ENCODE measurements around the gene TNKS1BP1.
"Not testable (repeated sequence)": the region's sequence is repeated elsewhere in the genome, so short reads cannot be mapped to it uniquely, and the experiment has no call there.

Gene TNKS1BP1

GRCh38 chr11:57324886-57325734, at the start of gene TNKS1BP1:
TNKS1BP1 (minus strand) TSS chr11:57324952; CDS start chr11:57321885, 3,067 bp downstream.
- peak; percentile 95 for DNase-seq (ENCODE audit: low spot score)

- no peak for DNase-seq (ENCODE audit: low spot score)
Measured at GRCh38 chr11:57373146-57373545, 48.4 kb upstream of the TNKS1BP1 start.

DNA sequence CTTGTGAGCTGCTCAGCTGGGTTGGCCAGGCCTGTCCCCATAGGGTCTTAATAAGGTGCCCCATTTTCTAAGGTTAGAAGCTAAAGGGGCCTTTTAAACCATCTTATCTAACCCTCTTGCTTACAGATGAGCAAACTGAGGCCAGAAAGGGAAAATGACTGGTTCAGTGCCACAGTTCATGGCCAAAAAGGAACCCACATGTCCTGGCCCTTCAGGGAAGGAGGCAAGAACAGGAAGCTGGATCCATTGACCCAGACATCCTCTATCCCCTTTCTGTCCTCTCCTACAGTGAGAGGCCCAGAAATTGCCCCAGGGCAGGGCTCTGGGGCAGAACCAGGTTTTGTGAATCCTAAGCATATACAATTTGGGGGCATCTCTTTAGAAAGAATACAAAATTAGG, 46.2 kb upstream of the TNKS1BP1 start:
- DNase-seq (ENCODE audit: low spot score): no peak

DNA sequence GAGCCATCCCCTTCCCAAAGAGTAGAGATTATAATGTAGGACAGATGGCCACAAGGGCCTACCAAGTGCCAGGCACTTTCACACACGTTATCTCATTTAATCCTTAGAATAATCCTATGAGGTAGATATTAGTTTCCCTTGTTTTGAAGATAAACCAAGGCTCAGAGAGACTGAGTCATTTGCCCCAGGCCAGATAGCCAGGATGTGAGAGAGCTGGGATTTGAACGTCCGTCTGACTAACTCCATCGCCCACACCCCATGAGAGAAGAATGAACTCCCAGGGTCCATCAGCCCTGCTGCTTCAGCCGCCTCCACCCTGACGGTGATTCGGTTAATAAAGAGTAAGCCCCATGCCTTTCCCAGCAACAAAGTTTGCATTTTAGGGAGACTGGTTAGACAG, 45.5 kb upstream of the TNKS1BP1 start:
- DNase-seq (ENCODE audit: low spot score): no peak

- no peak for DNase-seq (ENCODE audit: low spot score)
Measured at GRCh38 chr11:57368845-57369232, 44.1 kb upstream of the TNKS1BP1 start.

GRCh38 chr11:57368106-57368844, 43.5 kb upstream of the TNKS1BP1 start:
- no peak for DNase-seq (ENCODE audit: low spot score)

DNA sequence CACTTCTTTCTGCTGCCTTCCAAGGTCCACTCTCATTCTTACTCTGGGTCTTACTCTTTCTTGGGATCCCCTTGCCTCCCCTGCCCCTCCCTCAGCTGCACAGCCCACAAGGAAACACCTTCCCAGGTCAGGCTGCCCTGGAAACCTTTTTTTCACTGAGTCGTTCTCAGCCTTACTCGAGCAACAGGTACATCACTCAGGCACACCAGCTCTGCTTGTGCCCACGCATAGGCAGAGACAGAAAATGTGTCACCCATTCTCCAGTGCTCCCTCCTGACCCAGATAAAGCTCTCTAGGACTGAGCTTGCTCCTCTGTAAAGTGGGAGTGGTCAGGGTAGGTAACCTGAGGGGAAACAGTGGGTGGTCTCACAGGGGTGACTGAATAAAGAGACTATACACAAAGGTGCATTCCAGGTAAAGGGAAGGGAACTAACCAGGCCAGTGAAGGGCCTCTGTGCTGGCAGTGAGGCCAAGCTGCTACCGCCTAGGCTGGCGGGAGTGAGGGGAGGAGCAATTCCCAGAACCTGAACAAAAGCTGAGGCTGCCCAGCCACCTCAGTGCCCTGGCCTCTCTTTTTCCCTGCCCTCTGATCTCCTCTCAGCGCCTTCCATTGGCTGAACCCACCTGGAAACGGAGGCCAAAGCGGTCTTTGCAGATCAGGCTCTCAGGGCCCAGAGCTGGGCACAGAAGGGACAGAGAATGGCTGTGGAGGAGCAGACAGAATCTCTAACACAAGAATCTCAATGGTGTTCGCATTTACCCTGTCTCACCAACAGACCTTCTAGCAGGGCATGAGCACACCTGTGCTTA, 40.3 kb upstream of the TNKS1BP1 start:
- DNase-seq (ENCODE audit: low spot score): no peak

GRCh38 chr11:57363131-57364080, 38.7 kb upstream of the TNKS1BP1 start:
- DNase-seq (ENCODE audit: low spot score): no peak

DNA sequence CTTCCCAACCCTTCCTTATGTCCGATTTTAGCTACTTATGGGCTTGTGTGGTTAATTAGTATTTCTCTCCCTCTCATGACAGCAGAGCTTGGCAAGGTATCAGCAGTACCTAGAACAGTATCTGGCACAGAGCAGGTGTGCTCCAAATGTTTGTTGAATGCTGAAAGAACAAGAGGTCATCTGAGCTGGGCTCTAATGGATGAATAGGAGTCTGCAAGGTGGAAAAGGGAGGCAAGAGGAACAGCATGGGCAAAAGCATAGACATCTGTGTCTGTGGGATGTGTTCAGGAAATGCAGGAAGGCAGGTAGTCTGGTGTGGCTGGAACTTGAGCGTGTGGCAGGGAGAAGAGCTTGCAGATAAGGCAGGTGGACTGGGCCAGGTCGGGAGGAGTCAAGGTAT, 37.2 kb upstream of the TNKS1BP1 start:
- no peak for DNase-seq (ENCODE audit: low spot score)

DNA sequence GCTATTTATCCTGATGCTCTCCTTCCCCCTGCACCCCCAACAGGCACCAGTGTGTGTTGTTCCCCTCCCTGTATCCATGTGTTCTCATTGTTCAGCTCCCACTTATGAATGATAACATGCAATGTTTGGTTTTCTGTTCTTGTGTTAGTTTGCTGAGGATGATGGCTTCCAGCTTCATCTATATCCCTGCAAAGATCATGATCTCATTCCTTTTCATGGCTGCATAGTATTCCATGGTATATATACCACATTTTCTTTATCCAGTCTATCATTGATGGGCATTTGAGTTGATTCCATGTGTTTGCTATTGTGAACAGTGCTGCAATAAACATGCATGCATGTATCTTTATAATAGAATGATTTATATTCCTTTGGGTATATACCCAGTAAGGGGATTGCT, 36.7 kb upstream of the TNKS1BP1 start:
- DNase-seq (ENCODE audit: low spot score): not testable (repeated sequence)

DNA sequence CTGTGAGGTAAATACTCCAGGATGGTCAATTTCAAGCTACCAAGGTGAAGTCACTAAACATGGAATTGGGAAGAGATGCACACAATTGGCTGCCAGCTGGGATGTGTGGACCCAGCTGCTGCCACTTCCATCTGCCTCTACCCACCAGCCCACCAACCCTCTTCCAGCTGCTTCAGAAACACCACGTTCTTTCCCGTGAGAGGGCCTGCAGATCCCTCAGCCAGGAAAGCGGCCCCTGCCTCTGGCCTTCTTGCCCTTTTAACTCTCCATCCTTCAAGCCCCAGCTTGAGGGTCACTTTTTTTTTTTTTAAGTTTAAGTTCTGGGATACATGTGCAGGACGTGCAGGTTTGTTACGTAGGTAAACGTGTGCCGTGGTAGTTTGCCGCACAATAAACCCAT, 36.2 kb upstream of the TNKS1BP1 start:
- DNase-seq (ENCODE audit: low spot score): no peak

DNA sequence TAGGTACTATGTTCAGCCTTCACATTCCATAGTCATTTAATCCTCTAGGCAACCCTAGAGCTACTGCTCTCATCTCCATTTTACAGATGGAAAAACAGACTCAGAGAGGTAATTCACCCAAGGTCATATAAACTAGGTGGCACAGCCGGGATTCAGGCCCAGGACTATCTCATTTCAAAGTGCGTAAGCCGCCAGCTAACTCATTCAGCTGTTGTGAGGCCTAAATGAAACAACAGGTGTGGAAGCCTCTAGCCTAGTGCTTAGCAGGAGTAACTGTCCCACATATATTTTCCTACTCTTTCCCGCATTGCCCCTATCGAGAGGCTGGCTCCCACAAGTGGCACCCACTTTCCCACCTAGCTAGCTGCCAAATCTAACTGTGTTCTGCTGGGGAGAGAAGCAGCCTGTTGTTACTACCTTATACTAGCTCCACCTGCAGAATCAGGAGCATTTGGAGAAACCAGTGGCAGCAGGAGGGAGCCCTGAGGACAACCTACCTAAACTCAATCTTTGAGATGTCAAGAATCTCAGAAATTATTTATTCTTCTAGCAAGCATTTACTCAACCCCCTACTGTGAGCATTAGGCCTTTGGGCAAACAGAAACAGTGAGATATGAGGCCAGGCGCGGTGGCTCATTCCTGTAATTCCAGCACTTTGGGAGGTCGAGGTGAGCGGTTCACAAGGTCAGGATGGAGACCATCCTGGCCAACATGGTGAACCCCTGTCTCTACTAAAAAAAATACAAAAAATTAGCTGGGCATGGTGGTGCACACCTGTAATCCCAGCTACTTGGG, 35.3 kb upstream of the TNKS1BP1 start:
- DNase-seq (ENCODE audit: low spot score): no peak

GRCh38 chr11:57359396-57359795, 34.6 kb upstream of the TNKS1BP1 start:
- no peak for DNase-seq (ENCODE audit: low spot score)

- DNase-seq (ENCODE audit: low spot score): no peak
Measured at GRCh38 chr11:57358991-57359390, 34.2 kb upstream of the TNKS1BP1 start.

DNA sequence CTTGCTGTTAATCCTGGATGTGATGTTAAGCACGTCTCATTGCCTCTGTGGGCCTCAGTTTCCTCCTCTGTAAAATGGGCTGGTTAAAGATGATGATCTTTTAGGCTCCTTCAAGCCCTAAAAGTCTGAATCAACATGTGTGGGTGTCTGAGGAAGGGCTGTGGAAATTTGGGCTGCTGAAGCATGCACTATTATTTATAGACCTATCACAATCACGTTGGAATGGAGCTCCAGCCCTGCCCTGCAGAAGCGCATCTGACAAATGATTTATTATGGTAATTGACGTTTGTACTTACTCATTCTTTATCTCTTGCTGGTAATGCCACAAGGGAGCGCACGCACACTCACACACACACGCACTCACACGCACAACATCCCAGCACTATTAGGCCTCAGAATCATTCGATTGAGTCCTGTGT, 33.8 kb upstream of the TNKS1BP1 start:
- DNase-seq (ENCODE audit: low spot score): no peak

DNA sequence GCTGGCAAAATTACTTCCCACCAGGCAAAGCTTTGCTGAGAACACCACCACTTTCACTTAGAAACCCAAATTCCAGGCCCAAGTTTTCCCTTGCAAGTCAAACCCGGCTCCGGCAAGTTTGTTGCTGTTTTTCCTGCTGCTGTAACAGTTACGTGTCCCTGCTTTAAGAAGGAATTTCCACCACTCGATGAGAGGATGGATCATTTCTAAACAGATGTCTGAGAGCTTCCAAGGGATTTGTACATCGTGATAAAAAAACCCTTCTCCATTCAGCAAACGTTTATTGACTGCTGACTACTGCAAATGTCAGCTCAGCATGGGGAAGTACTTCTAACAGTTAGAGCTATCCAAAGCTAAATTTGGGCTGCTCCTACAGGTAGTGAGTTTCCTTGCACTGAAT, 33.1 kb upstream of the TNKS1BP1 start:
- peak; percentile 29 for DNase-seq (ENCODE audit: low spot score)

- DNase-seq (ENCODE audit: low spot score): no peak
Measured at GRCh38 chr11:57357310-57357709, 32.6 kb upstream of the TNKS1BP1 start.

DNA sequence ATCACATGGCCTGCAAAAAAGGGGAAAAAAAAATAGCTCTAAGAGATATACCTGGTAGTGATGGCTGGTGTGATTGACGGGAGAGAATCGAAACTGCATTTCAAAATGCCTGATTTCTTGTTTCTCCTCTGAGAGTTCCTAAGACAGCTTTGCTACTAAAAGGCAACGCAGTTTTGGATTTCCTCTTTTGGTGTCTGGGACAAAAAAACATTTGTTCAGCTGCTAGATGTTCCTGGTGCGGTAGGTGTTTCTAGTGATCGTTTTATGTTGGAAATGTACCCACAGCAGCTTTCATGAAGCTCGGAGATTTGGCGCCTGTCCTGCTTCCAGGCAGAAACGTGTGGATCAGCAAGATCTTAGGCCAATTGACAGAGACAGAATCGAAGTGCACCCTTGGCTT, 31.5 kb upstream of the TNKS1BP1 start:
- no peak for DNase-seq (ENCODE audit: low spot score)

DNA sequence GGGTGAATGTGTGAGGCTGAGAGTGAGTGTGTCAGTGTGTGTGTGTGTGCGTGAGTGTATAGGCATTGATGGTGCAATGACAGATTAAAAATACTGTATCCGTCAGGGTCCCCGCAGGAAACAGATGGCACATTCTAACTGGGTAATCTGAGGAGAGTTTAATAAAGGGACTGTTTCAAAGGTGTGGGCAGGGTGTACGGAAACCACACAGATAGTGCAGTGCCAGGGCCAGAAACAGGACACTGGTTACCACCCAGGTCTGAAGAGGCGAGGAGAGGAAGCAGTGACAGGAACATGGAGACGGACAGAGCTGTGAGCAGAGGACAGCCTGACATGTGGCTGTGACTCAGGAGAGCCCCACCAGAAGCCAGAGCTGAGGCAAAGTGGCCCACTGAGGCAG, 29.9 kb upstream of the TNKS1BP1 start:
- no peak for DNase-seq (ENCODE audit: low spot score)

- DNase-seq (ENCODE audit: low spot score): no peak
Measured at GRCh38 chr11:57353852-57354251, 29.1 kb upstream of the TNKS1BP1 start.

DNA sequence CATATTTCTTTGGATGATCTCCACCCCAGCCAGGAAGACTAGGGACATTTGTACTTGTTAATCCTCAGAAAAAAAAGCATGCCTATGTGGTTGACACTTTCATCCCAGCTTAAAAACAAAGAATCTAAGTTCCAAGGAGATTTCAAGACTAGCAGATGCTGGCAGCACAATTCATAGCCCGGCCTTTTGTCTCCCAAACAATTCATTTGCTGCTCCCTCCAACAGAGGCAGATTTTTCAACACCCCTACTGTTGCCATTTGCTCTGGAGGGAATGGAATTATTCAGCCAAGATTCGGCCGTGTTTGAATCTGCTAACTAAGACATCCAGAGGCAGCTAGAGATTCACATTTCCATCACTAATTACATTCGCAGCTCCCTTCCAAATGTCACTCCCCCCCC, 28.7 kb upstream of the TNKS1BP1 start:
- no peak for DNase-seq (ENCODE audit: low spot score)

Measured in AG08395 (cell line).